Peyer's patch (tissue), 4 donors: ENCODE results near the gene RBBP9. TPM values are rescaled to one million over a fixed set of nuclear protein-coding genes. Genes with fewer than 3 reads are reported as not detected.

ENCODE experiments used
- DNase-seq, 3 donors: peaks; one replicate each; pipeline ENCODE4 v3.0.0-alpha.2; 2017 to 2019
- H3K27ac ChIP-seq, 4 donors: fragments of 200-600 bp; sonication (generic); one replicate each; pipeline ENCODE4 v1.5.1; 2016 to 2019
- H3K27me3 ChIP-seq, 2 donors: fragments of 200-600 bp; sonication (generic); one replicate each; pipeline ENCODE4 v1.5.1; 2019
- H3K36me3 ChIP-seq, 3 donors: fragments of 200-600 bp; sonication (generic); one replicate each; pipeline ENCODE4 v1.5.1; 2016 to 2019
- H3K4me1 ChIP-seq, 4 donors: fragments of 200-600 bp; sonication (generic); one replicate each; pipeline ENCODE4 v1.5.1; 2016 to 2019
- H3K4me3 ChIP-seq, 4 donors: fragments of 200-600 bp; sonication (generic); 1 replicate in 3 of 4; 2 replicates in 1 of 4; pipeline ENCODE4 v1.5.1; 2016 to 2019; ENCODE audit warnings: mild to moderate bottlenecking in 1 of 4
- H3K9me3 ChIP-seq, 4 donors: fragments of 200-600 bp; sonication (generic); one replicate each; pipeline ENCODE4 v1.5.1; 2016 to 2019; ENCODE audit warnings: mild to moderate bottlenecking in 1 of 4
- POLR2A ChIP-seq, 2 donors: fragments of 450-650 bp; IDR thresholded peaks; one replicate each; pipeline ENCODE4 v1.5.1; 2017; ENCODE audit warnings: antibody characterized with exemption in 2 of 2, mild to moderate bottlenecking in 2 of 2, moderate library complexity in 2 of 2
- total RNA-seq, 4 donors: library from RNA; depleted of rRNA; stranded (reverse); fragments of >200 nt; gene quantifications; one replicate each; pipeline ENCODE4 v1.1.0, GENCODE V29; 2016
- TF ChIP-seq, protein P1 (sequence below), 6 experiments: fragments of 450-650 bp in 4 of 6; fragments of 200-600 bp in 2 of 6; sonication (generic) in 1 of 6; IDR thresholded peaks; one replicate each; pipeline ENCODE4 v1.5.1; 2017 to 2019; ENCODE audit warnings: antibody characterized with exemption in 6 of 6, mild to moderate bottlenecking in 3 of 6, moderate library complexity in 1 of 6

The RBBP9 gene
- total RNA-seq, 4 donors from 2014 or later: 6.2 to 14.9 (median 12.8) TPM

DNA sequence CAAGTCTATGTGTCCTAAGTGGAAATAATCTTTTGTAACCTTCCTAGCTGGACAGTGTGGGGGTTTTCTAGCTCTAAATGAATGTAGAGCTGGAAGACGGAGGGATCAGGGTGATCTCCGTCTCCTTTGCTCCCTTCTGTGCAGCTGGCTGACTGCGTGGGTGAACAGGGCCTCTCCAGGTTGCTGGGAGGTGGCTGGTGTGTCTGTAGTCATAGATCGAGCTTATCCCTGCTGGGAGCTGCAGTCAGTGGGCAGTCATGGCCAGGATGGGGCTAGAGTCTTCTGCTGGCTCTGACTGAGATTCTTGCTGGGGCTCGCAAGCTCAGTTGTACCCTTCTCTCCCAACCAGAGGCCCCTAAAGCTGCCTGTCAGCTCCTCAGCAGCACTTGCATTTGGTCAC lies 17.1 kb upstream of the RBBP9 start:
- Histone ChIP-seq H3K9me3 (no peaks in the 10 kb centered on the region), H3K4me3 (no peak overlapping the region), H3K27ac (no peak overlapping the region), H3K36me3 (peaks cover 0 to 60% (median 0%) of the 10 kb centered on the region in 3 donors), H3K27me3 (no peaks in the 10 kb centered on the region), H3K4me1 (no peaks in the 10 kb centered on the region)
- DNase-seq: no peak
- no peak for TF ChIP-seq POLR2A (IDR thresholded peaks at IDR 0.05)
- TF ChIP-seq, protein P1, sequence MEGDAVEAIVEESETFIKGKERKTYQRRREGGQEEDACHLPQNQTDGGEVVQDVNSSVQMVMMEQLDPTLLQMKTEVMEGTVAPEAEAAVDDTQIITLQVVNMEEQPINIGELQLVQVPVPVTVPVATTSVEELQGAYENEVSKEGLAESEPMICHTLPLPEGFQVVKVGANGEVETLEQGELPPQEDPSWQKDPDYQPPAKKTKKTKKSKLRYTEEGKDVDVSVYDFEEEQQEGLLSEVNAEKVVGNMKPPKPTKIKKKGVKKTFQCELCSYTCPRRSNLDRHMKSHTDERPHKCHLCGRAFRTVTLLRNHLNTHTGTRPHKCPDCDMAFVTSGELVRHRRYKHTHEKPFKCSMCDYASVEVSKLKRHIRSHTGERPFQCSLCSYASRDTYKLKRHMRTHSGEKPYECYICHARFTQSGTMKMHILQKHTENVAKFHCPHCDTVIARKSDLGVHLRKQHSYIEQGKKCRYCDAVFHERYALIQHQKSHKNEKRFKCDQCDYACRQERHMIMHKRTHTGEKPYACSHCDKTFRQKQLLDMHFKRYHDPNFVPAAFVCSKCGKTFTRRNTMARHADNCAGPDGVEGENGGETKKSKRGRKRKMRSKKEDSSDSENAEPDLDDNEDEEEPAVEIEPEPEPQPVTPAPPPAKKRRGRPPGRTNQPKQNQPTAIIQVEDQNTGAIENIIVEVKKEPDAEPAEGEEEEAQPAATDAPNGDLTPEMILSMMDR (IDR thresholded peaks at IDR 0.05): no peak

DNA sequence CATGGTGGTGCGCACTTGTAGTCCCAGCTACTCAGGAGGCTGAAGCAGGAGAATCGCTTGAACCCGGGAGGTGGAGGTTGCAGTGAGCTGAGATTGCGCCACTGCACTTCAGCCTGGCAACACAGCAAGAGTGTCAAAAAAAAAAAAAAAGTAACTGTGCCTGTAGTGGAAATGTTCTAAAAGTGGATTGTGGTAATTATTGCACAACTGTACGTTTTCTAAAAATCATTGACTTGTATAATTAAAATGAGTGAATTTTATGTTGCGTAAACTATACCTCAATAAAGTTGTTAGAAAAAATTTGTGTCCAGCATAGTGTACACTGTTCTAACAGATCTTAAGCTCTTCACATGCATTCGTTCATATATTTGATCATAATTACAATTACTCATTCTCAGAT lies 16.2 kb upstream of the RBBP9 start:
- no peak for TF ChIP-seq POLR2A (IDR thresholded peaks at IDR 0.05)
- TF ChIP-seq, protein P1 (IDR thresholded peaks at IDR 0.05): no peak
- Histone ChIP-seq H3K36me3 (peaks cover 0 to 60% (median 0%) of the 10 kb centered on the region in 3 donors), H3K9me3 (no peaks in the 10 kb centered on the region), H3K4me1 (peaks cover 0 to 8% (median 0%) of the 10 kb centered on the region in 4 donors), H3K27ac (no peak overlapping the region), H3K27me3 (no peaks in the 10 kb centered on the region), H3K4me3 (no peak overlapping the region)
- DNase-seq: no peak

DNA sequence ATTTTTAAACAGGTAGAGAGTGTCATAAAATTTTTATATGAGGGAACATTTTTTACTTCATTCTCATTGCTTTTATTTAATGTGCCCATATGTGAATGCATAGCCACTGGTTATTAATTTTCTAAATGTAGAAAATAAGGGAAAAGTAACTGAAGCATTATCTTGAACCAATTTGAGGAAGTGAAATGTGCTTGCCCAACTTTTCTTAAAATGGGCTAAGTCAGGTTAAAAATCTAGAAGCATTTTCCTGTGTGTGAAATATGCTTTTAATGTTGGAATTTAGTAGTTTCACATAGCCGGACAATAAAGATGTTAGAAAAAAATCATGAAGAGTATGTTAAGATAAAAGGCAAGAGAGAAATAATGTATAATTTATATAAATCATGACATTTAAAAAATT lies 14.5 kb upstream of the RBBP9 start:
- H3K27me3 ChIP-seq: no peaks in the 10 kb centered on the region
- H3K9me3 ChIP-seq: no peaks in the 10 kb centered on the region
- H3K36me3 ChIP-seq: peaks cover 0 to 52% (median 0%) of the 10 kb centered on the region in 3 donors
- H3K4me1 ChIP-seq: peaks cover 0 to 9% (median 0%) of the 10 kb centered on the region in 4 donors
- no peak overlapping the region for H3K4me3 ChIP-seq
- DNase-seq: no peak
- no peak overlapping the region for H3K27ac ChIP-seq
- no peak for TF ChIP-seq POLR2A (IDR thresholded peaks at IDR 0.05)
- TF ChIP-seq, protein P1 (IDR thresholded peaks at IDR 0.05): no peak

DNA sequence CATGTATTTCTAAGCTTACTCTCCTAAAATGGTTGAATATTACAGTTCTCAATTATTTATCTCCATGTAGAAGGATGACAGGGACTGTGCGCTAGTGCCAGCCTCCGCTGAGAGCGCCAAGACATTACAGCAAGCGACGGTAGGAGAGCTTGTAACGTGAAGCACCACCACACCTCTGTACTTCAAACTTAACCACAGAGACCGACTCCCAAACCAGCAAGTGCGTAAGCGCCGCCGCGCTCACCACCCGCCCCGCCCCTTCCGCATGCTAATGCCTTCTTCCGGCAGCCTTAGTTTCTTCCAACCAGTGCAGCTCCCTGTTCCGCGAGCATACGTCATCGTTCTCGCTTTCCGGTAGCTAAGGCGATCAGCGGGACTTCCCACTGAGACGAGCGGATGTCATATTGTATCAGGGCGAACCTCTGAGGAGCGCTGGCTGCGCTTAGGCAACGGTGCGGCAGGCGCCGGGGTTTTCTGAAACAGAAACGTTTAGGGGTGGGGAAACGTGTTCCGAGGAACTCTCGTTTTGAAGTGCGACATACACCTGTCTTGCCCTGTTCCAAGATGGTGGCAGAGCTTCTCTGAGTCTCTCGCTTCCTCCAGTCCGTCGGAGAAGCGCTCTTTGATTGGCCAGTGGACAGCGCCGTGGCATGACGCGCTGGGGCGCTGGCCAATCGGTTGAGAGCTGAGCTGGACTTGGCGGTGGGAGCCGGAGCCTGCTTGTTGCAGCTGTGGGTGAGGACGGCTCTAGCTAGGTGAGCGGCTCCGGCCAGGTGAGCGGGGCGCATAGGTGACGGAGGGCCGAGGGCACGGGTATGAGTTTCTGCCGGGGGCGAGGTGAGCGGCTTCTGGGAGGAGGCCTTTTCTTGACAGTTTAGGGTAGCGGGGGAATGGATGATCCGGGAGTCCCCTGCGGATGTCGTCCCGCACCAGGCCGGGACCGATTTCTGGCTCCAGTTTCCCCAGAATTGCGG lies 10.5 kb upstream of the RBBP9 start, which contains the start of gene SEC23B:
Gene SEC23B (plus strand): TSS at position 723 of the 974 bp plus-strand sequence. CDS start 2,896 bp downstream, outside the sequence.
- H3K4me1 ChIP-seq: peaks cover 0 to 9% (median 0%) of the 10 kb centered on the region in 4 donors
- peak within 1 kb of the TSS; percentile 55 to 99 (median 72) for H3K4me3 ChIP-seq
- no peaks in the 10 kb centered on the region for H3K9me3 ChIP-seq
- DNase-seq: peak; percentile 96 to 100 (median 98)
- peaks cover 0 to 17% (median 0%) of the 10 kb centered on the region in 3 donors for H3K36me3 ChIP-seq
- peak within 1 kb of the TSS; percentile 92 to 97 (median 96) for H3K27ac ChIP-seq
- TF ChIP-seq, protein P1 (IDR thresholded peaks at IDR 0.05): no peak
- TF ChIP-seq POLR2A (IDR thresholded peaks at IDR 0.05): peak; percentile 71 to 87
- H3K27me3 ChIP-seq: no peaks in the 10 kb centered on the region

DNA sequence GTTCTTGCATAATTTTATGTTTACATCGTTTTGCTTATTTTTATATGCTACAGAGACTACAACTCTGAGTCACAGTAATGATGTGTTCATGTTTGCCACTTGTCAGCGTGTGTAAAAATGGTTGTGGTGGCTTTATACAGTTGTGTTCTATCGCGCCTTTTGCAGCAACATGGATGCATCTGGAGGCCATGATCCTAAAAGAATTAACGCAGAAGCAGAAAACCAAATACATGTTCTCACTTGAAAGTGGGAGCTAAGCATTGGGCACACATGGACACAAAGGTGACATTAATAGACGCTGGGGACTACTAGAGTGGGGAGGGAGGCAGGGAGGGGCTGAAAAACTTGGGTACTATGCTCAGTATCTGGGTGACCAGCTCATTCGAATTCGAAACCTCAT lies 9.7 kb upstream of the RBBP9 start:
- Histone ChIP-seq H3K27me3 (no peaks in the 10 kb centered on the region), H3K27ac (peak overlapping the region; percentile 92 to 97 (median 96)), H3K4me3 (peak overlapping the region; percentile 55 to 99 (median 72)), H3K9me3 (no peaks in the 10 kb centered on the region), H3K4me1 (peaks cover 0 to 9% (median 0%) of the 10 kb centered on the region in 4 donors), H3K36me3 (peaks cover 0 to 14% (median 0%) of the 10 kb centered on the region in 3 donors)
- TF ChIP-seq, protein P1 (IDR thresholded peaks at IDR 0.05): no peak
- no peak for TF ChIP-seq POLR2A (IDR thresholded peaks at IDR 0.05)
- DNase-seq: no peak
